CD4-positive, alpha-beta T cell (primary cell): ENCODE data around the gene FMNL3. TPM values are rescaled to one million over a fixed set of nuclear protein-coding genes. Genes with fewer than 3 reads are reported as not detected.

Experiments used
- ATAC-seq: fragments of 200-7000 bp; cut with Tn5 transposase; one replicate; pipeline ENCODE4 v1.10.0; 2022; ENCODE audit warnings: mild to moderate bottlenecking; ENCODE audit not compliant: poor library complexity
- CTCF ChIA-PET: fragments of 350-600 bp; sonication (Branson Sonifier 250); formaldehyde crosslinking; loops from one replicate; lab custom pipeline; 2021; ENCODE audit warnings: antibody characterized with exemption, inconsistent platforms; lab: Charles Lee
- POLR2A ChIA-PET: fragments of 350-600 bp; sonication (Branson Sonifier 250); formaldehyde crosslinking; loops from one replicate; lab custom pipeline; 2021; ENCODE audit warnings: antibody characterized with exemption, inconsistent platforms; lab: Charles Lee
- DNase-seq, 14 experiments: peaks; one replicate each; pipeline ENCODE4 v3.0.0-alpha.2; 2013 to 2020; ENCODE audit warnings: mixed read lengths in 2 of 14
- H3K27ac ChIP-seq, 2 donors: one replicate each; pipeline versions ENCODE4 v1.5.1 to v1.7.0; 2013; ENCODE audit warnings: low read length in 2 of 2, low read depth in 1 of 2, mild to moderate bottlenecking in 1 of 2
- H3K27me3 ChIP-seq, 2 experiments: 1 replicate in 1 of 2; 2 replicates in 1 of 2; pipeline versions ENCODE4 v1.6.1 to v1.7.0; 2013; ENCODE audit warnings: low read length in 2 of 2, control low read depth in 1 of 2, mild to moderate bottlenecking in 1 of 2, moderate library complexity in 1 of 2; ENCODE audit not compliant: insufficient read depth in 2 of 2, control insufficient read depth in 1 of 2
- H3K36me3 ChIP-seq: one replicate; pipeline ENCODE4 v1.6.1; 2013; ENCODE audit warnings: low read length, control low read depth; ENCODE audit not compliant: insufficient read depth
- H3K4me1 ChIP-seq: one replicate; pipeline ENCODE4 v1.6.1; 2013; ENCODE audit warnings: low read length, control low read depth; ENCODE audit not compliant: insufficient read depth
- H3K4me3 ChIP-seq: one replicate; pipeline ENCODE4 v1.5.1; 2013; ENCODE audit warnings: mild to moderate bottlenecking, low read length, moderate library complexity
- H3K9me3 ChIP-seq, 2 experiments: 1 replicate in 1 of 2; 2 replicates in 1 of 2; pipeline versions ENCODE4 v1.6.1 to v1.7.0; 2013; ENCODE audit warnings: low read length in 2 of 2, mild to moderate bottlenecking in 2 of 2, control low read depth in 1 of 2, moderate library complexity in 1 of 2; ENCODE audit not compliant: control insufficient read depth in 1 of 2, insufficient read depth in 1 of 2
- H3K27ac Mint-ChIP-seq: one replicate; pipeline ENCODE4 v1.8.0; 2020; ENCODE audit warnings: mixed read lengths
- H3K27me3 Mint-ChIP-seq: one replicate; pipeline ENCODE4 v1.8.0; 2021; ENCODE audit warnings: mixed read lengths
- H3K36me3 Mint-ChIP-seq: one replicate; pipeline ENCODE4 v1.8.0; 2021; ENCODE audit warnings: low read depth, mixed read lengths
- H3K4me1 Mint-ChIP-seq: one replicate; pipeline ENCODE4 v1.8.0; 2021; ENCODE audit warnings: low read depth, mixed read lengths
- H3K4me3 Mint-ChIP-seq: one replicate; pipeline ENCODE4 v1.8.0; 2020; ENCODE audit warnings: mild to moderate bottlenecking, mixed read lengths
- H3K9me3 Mint-ChIP-seq: one replicate; pipeline ENCODE4 v1.8.0; 2020; ENCODE audit warnings: mixed read lengths
- CTCF ChIP-seq: fragments of 200-600 bp; IDR thresholded peaks from one replicate; pipeline ENCODE4 v1.8.0; 2022; ENCODE audit warnings: antibody characterized with exemption, mild to moderate bottlenecking
- intact Hi-C, 2 experiments: fragments of 100-400 bp; cut with DNase I in 1 of 2; cut with micrococcal nuclease in 1 of 2; formaldehyde crosslinking; loops; one replicate each; pipeline versions ENCODE4 v1.15.1 to v1.9.0; 2023 to 2025; cut with DNase I, micrococcal nuclease
- total RNA-seq, 174 experiments: library from RNA in 2 of 174; stranded (reverse) in 2 of 174; gene quantifications; one replicate each; pipeline ENCODE4 v1.2.3 and lab custom pipeline; 2021 to 2026

The FMNL3 gene
- total RNA-seq, 2 experiments from 2014 or later: 33.3 to 34.8 TPM

- Histone ChIP-seq H3K27me3 (no peaks in the 10 kb centered on the region), H3K36me3 (no peaks in the 10 kb centered on the region), H3K4me3 (no peak overlapping the region), H3K27ac (no peak overlapping the region), H3K9me3 (peaks cover 0 to 11% of the 10 kb centered on the region in 2 experiments), H3K4me1 (no peaks in the 10 kb centered on the region)
- Mint-ChIP-seq H3K4me3 (no peak overlapping the region), H3K27ac (no peak overlapping the region), H3K9me3 (peaks cover 2% of the 10 kb centered on the region), H3K4me1 (no peaks in the 10 kb centered on the region), H3K27me3 (no peaks in the 10 kb centered on the region), H3K36me3 (no peaks in the 10 kb centered on the region)
- DNase-seq (no peak), ATAC-seq (no peak)
- CTCF ChIA-PET: no interaction called here
- POLR2A ChIA-PET: no interaction called here
- intact Hi-C loops: no loop called here
- no peak for TF ChIP-seq CTCF
Measured at GRCh38 chr12:49733219-49734017, 26.2 kb upstream of the FMNL3 start.

DNA sequence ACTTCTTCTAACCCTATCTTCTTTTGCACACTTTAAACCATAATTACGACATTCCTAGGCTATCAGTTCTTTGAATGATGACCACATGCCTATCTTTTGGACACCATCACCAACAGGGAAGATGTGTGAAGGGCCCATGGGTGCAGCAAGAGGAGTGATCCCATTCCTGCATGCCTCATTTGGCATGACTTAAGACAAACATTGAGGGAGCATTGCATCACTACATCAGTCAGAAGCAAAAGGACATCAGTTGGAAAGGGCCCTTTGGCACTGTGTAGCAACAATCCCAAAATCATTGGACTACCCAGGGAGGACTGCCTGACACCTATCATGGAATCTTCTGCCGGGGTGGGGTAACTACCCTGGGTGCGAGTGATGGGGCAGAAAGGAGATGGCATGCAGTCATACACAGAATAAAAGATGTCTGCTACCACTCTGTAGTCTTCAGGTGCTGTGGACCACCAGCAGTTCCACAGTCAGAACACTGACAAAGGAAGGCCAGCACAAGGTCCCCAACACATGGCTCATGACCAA is 23.4 kb upstream of the FMNL3 start:
- no peak overlapping the region for H3K4me3 ChIP-seq
- H3K36me3 ChIP-seq: no peaks in the 10 kb centered on the region
- TF ChIP-seq CTCF: no peak
- H3K4me1 ChIP-seq: no peaks in the 10 kb centered on the region
- Mint-ChIP-seq H3K36me3 (no peaks in the 10 kb centered on the region), H3K9me3 (peaks cover 2% of the 10 kb centered on the region), H3K27me3 (peaks cover 12% of the 10 kb centered on the region), H3K27ac (no peak overlapping the region), H3K4me1 (no peaks in the 10 kb centered on the region), H3K4me3 (no peak overlapping the region)
- DNase-seq: no peak
- ATAC-seq: no peak
- no peak overlapping the region for H3K27ac ChIP-seq
- no peaks in the 10 kb centered on the region for H3K27me3 ChIP-seq
- peaks cover 0 to 11% of the 10 kb centered on the region in 2 experiments for H3K9me3 ChIP-seq
- intact Hi-C loops: no loop called here
- ChIA-PET POLR2A (no interaction called here), CTCF (no interaction called here)

DNA sequence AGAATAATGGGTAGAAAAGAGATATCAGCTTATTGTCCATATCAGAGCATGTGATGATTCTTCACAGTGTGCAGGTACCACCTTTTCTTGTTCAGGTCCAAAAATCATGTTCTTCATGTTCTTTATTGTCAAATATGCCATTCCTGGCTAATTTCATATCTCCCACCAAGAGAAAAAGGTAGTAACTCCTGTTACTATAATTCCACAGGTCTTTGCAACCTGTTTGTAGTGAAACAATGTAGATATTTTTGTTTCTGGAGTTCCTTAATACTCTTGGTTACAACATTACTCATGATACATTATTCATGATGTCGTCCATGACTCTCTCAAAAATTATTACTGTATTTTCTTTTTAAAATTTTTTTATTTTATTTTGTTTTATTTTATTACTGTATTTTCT is 22.8 kb upstream of the FMNL3 start:
- Mint-ChIP-seq H3K4me1 (no peaks in the 10 kb centered on the region), H3K9me3 (no peaks in the 10 kb centered on the region), H3K4me3 (no peak overlapping the region), H3K27ac (no peak overlapping the region), H3K36me3 (no peaks in the 10 kb centered on the region), H3K27me3 (peaks cover 16% of the 10 kb centered on the region)
- Histone ChIP-seq H3K27ac (no peak overlapping the region), H3K36me3 (no peaks in the 10 kb centered on the region), H3K9me3 (peaks cover 0 to 7% of the 10 kb centered on the region in 2 experiments), H3K4me3 (no peak overlapping the region), H3K27me3 (no peaks in the 10 kb centered on the region), H3K4me1 (no peaks in the 10 kb centered on the region)
- ChIA-PET POLR2A (no interaction called here), CTCF (no interaction called here)
- ATAC-seq (no peak), DNase-seq (no peak)
- intact Hi-C loops: no loop called here
- TF ChIP-seq CTCF: no peak
